Measurements from ENCODE around the gene GPR31. TPM values are rescaled to one million over a fixed set of nuclear protein-coding genes. Genes with fewer than 3 reads are reported as not detected.
"Not testable (repeated sequence)": the region's sequence is repeated elsewhere in the genome, so short reads cannot be mapped to it uniquely, and the experiment has no call there.

Gene GPR31, protein sequence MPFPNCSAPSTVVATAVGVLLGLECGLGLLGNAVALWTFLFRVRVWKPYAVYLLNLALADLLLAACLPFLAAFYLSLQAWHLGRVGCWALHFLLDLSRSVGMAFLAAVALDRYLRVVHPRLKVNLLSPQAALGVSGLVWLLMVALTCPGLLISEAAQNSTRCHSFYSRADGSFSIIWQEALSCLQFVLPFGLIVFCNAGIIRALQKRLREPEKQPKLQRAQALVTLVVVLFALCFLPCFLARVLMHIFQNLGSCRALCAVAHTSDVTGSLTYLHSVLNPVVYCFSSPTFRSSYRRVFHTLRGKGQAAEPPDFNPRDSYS
- total RNA-seq: not detected

DNA sequence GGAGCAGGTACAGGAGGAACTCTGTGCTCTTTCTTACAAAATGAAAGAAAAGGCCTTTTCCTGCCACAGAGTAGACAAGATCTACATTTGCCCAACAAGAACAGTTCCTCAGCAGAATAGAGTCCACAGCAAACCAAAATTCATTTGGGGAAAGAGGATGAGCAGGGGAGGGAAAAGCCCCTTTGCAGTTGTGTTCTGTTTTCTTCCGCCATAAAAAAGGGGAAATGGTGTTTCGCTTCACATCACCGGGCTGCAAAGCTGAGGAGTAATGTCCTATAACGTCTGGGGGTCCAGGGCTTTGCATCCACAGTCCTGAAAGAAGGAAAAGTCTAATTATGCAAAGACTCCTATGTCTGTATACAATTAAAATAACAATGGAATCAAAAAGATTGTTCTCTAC, at the start of gene GPR31:
Gene GPR31, minus strand, starts transcription at position 118 of the 400 bp plus-strand sequence. CDS start 149 bp downstream, outside the sequence.
- no peak for FAIRE-seq
- no peak for DNase-seq (ENCODE audit: low spot score in 2 of 2)

DNA sequence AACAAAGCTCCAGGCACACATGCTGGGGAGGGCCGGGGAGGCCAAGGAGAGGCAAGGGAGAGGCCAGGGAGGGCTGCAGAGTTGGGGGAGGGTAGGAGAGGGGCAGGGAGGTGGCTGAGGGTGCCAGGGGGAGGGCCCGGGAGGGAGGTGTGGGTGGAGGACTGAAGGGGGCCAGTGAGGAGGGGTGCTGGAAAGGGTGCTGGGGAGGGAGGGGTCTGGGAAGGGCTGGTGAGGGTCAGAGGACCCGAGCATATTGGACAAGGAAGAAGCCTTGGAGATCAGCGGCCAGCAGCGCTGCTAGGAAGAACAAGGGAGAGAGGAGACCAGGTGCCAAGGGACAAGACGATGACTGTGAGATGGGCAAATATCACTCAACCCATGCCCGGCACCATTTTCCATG, 49.7 kb upstream of the GPR31 start:
- no peak for FAIRE-seq
- no peak for DNase-seq (ENCODE audit: low spot score in 2 of 2)

DNA sequence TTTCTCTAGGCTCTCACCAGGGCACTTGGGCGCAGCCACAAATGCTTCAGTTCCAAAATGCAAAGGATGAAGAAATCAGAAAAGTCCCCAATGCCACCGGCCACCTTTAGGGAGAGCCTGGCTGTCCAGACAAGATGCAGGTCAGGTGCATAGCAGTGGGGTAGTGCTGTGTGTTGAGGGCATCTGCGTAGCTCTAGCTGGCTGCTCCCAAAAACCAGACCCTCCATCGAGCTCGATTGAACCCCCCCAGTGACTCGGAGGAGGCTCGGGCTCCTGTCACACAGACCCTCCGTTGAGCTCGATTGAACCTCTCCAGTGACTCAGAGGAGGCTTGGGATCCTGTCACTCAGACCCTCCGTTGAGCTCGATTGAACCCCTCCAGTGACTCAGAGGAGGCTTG, 47.5 kb upstream of the GPR31 start:
- DNase-seq (ENCODE audit: low spot score in 2 of 2); FAIRE-seq: not testable (repeated sequence)

DNA sequence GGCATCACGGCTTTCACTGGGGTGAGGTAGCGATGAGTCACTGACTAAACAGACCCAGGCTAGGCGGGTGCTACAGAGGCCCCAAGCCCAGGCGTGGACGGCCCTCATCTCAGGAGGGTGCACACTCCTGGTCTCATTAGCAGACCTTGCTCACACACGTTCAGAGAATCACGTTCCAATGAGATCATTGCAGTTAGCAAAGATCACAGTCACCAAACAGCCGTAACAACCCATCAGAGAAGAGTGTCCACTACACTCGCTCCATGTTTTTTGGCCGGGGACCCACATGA, 46.2 kb upstream of the GPR31 start:
- FAIRE-seq; DNase-seq (ENCODE audit: low spot score in 2 of 2): not testable (repeated sequence)

DNA sequence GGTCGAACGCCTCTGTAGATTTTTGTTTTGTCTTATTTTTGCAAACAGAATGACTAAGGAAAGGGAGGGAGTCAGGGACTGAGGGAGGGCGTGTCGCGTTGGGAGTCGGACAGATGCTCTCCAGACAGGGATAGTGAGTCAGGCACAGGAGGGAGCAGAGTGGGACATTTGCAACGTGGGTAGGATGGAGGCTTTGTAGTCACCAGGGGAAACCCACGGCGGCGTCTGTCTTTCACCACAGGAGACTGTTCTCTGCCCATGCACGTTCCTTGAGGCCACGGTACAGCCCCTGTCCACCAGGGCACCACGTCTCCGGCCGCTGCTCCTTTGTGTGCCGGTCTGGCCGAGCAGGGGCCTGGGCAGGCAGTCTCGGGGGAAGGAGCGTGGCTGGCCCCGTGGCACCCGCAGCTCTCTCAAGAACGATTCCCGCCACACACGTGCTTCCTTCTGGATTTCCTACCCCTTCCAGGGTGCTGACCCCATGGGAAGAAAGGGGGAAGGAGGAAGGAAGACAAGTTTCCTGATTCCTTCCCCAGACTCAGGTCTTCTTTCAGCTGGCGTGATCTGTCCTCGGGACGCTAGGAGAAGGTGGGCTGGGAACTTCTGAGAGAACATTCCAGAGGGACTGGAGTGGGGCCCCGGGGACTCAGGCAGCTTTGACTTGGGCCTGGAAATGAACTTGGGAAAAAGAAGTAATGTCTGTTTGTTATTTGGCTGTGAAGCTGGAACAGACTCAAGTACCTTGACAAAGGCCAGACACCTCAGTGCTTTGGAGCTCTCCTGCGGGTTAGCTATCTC, 45.7 kb upstream of the GPR31 start:
- FAIRE-seq; DNase-seq (ENCODE audit: low spot score in 2 of 2): not testable (repeated sequence)

DNA sequence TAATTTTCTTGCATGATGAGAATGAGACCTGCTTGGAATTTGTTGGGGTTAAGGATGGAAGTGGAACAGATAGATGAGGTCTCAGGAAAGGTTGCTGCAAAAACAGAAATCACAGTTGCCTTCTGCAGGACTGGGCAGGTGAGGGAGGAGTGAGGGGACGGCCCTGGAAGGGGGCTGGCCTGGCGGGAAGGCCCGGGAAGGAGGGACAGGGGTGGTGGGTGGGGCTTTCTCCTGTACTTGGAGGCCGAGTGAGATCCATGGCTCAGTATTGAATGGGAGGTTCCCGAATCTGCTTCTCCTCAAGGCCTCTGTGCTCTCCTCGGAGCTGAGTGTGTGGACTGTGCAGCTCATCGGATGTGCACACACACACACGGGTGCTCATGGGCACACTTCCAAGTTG, 44.8 kb upstream of the GPR31 start:
- FAIRE-seq; DNase-seq (ENCODE audit: low spot score in 2 of 2): not testable (repeated sequence)

DNA sequence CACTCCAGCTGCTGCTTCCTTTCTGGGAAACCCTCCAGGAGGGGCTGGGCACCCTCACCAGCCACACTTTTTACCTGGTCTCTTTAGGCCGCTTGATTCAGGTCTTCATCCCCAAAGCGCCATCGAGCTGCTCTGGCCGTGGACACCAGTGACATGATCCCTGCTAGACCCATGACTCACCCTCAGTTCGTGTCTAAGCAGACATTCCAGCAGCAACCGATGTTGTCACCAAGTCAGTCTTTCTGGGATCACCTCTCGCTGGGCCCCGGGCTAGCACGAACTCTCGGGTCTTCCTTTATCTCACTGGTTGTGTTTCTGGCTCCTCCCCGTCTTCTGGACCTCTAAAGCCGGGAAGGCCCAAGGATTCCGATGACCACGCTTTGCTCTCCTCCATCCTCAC, 43.0 kb upstream of the GPR31 start:
- DNase-seq (ENCODE audit: low spot score in 2 of 2) (no peak), FAIRE-seq (no peak)

DNA sequence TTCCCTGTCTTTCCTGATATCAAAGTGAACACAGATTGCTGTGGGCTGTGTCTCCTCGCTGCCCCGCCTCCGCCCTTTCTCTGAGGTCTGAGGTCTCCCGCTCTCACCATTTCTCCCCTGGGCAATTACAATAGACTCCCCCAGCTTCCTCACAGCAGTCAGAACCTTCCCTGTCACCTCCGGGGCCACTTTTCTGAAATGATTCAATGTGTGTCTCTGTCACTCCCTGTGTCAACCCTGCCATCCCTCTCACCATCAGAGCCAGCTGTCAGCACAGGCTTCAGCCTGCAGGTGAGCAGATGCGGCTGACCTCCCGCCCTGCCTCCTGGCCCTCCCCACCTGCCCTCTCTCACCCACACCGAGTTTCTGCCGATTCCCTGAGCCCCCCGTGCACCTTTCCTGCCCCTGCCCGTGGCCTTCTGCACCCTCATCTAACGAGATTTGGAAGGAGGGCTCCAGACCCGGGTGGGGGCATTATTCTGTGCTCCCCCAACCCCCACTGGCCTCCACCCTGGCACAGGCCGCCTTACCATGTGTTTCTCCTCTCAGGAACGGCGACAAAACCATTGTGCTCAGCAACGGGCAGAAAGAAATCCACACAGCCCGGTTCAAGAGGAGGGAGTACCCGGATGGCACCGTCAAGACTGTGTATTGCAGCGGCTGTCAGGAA, 38.3 kb upstream of the GPR31 start:
- not testable (repeated sequence) for FAIRE-seq; DNase-seq (ENCODE audit: low spot score in 2 of 2)

DNA sequence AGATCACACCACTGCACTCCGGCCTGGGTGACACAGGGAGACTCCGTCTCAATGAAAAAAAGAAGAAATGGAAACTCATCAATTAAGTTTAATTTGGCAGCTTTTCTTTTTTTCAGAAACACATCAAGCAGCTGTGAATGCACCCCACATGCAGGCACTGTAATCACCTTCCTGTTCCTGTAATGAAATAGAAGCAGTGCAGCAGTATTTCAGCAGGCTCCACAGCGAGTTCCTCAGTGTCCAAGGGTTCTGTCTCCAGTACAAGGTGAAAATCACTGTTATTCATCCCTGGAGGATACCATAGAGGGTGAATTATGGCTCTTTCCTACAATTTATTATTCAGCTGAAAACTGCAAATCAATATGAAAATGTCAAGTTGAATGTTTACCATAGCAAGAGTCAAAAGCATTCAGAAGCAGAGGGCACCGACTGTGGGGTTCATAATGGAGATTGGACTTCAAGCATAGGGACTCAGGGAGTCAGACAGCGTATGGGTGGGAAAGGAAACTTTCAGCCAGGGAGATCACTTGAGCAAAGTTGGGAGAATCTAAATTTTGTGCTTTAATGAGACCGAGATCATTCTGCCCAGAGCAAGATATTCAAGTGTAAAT, 35.8 kb upstream of the GPR31 start:
- FAIRE-seq: not testable (repeated sequence)

DNA sequence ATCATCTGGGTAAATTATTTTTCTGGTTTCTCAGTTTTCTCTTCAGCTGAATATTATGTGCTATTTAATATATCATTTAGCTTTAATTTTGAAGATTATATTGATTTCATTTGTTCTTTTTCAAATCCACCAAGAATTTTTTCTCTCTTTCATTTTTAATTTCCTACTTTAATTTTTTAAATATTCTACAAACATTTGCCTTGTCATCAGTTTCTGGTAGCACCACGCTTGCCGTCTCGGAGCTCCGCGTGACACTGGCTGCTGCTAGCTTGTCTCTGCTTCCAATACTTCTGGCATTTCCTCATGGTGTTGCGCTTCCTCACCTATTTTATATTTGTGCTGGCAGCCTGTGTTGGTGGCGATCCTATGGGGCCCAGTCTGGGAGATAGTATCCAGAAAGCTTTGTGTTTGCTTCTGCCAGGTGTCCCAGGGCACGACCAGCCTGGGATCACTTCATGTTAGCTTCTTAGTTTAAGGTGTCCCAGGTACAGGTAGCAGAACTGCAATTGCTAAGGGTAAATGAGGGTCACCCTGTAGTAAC, 33.3 kb upstream of the GPR31 start:
- FAIRE-seq; DNase-seq (ENCODE audit: low spot score in 2 of 2): not testable (repeated sequence)

More for the DNA sequence above, 35.8 kb upstream of the GPR31 start:
- not testable (repeated sequence) for DNase-seq (ENCODE audit: low spot score in 2 of 2)

DNA sequence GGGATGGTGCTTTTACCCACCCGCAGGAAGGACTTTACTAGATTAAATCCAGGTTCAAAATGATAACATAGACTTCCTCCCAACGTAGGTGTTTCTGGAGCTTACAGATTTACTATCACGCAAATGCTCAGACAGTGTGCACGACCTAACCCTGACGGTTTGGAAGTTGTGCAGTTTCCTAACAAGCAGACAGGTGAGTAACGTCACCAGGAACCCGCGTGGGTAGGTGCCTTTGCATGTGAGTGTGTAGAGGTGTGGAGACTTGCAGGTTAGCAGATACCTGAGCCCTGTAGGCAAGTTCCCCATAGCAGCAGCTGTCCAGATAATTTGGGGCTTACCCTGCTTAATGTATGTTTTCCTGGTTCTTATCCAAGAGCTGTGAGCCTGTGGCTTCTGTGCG, 29.5 kb upstream of the GPR31 start:
- FAIRE-seq; DNase-seq (ENCODE audit: low spot score in 2 of 2): not testable (repeated sequence)

DNA sequence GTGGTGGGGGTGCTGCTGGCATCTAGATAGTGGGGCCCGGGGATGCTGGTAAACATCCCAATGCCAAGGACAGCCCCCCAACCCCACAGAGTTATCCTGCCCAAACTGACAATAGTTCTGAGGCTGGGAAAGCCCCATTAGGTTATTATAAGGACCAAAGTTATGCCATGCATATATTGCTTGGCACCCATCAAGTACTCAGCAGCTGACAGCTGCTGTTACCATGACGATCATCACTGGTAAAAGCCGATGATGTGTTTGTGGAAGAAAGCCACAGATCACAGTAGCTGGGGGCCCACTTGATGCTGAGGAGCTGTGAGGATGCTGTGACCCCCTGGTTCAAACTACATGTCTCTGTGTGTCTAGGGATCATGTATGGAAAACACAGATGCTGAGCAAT, 27.3 kb upstream of the GPR31 start:
- not testable (repeated sequence) for DNase-seq (ENCODE audit: low spot score in 2 of 2); FAIRE-seq

DNA sequence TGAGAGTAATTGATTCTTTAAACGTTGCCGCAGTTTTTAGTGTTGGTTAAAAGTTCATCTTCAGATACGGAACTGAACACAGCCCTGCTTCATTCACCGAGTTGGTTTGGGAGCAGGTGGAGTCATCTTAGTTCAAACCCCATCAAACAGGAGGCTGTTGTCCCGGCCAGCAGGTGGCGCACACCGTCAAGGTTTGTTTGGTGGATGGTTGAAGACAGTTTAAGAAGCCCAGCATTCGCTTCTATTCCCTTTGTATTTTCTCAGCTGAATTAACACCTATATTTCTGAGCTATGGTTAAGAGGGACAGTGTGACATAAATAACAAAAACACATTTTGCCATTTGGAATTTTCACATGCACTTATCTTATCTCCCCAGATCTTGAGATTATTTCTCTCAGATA, 25.1 kb upstream of the GPR31 start:
- DNase-seq (ENCODE audit: low spot score in 2 of 2): not testable (repeated sequence)
- peak; percentile 95 for FAIRE-seq

DNA sequence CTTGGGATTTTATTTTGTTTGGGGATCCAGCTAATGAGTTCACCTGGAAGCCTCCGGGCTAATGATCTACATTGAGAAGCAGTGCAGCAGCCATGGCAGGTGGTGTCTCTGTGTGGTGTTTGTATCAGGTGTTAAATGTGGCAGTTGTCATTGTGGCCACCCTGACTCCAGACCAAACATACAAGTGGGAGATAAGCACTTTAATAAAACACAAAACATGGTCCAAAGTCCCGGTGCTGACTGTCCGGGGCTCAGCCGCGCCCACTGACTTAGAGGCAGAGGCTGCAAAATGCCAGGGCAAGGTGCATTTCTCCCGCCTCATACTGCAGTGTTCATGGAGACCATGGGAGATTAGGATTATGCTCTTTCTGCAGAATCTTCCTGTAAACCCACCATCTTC, 23.6 kb upstream of the GPR31 start:
- DNase-seq (ENCODE audit: low spot score in 2 of 2); FAIRE-seq: not testable (repeated sequence)

DNA sequence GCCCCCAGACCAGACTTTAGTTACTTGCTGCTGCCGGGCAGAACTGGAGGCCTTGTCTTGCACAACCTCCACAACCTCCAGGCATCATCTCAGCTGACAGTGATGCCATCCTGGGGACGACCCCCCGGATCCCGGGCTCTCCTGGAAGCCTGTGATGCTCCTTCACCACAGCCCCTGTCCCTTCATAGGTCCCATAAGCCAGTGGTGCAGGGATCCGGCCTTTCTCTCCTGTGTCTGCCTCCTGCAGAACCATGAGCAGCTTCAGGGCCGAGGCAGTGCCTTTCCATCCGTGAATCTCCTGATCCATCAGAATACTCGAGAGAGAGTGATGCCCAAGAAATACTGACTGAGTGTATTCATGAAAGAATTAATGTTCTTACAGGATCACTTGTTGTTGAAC, 22.3 kb upstream of the GPR31 start:
- FAIRE-seq; DNase-seq (ENCODE audit: low spot score in 2 of 2): not testable (repeated sequence)

DNA sequence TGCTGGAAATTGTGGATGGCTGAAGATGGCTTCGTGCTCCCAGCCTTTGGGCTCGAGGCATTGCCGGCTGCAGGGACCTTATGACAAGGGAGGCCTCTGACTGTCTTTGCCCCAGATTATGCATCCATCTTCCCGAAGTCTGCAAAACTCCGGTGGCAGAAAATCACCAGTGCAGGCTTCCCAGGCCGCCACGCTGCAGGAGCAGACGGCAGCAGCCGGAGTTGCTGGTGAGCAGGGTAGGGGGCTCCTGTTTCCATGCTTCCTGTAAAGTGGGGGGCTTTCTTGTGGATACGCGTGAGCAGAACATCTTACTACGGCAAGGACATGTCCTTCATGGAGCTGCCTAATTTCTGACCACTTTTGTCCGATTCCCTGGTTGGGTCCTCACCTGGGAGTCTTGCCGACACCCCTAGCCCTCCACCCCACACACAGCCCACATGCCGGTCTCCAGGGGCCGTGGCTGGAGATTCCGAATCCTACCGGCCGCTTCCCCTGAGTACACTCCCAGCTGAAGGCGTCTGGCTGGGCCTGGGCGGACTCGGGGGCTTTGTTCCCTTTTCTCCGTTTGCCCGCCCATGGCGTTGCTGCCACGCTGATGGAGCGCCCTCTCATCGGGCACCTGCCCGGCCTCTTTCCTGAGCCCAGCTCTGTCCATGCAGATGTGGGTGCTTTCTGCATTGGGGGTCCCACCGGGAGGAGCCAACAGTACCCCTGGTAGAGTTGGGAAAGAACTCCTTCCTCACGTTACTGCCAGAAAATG, 21.3 kb upstream of the GPR31 start:
- DNase-seq (ENCODE audit: low spot score in 2 of 2); FAIRE-seq: not testable (repeated sequence)

DNA sequence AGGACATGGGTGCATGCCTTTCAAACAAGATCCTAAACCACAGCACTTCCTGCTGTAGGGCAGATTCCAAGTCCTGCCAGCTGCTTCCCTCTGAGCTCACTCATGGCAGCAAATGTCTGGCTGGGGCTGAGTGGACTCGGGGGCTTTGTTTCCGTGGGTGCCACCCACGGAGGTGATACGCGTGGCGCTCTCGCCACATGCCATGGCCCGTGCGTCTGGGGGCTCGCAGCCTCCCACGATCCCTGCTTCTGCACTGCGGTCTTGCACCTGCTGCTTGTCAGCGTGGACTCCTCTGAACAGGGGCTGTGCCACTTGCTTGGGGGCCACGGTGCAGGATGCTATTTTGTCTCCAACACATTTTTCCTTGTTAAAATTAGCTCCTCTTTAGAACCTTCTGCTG, 19.5 kb upstream of the GPR31 start:
- not testable (repeated sequence) for FAIRE-seq; DNase-seq (ENCODE audit: low spot score in 2 of 2)

DNA sequence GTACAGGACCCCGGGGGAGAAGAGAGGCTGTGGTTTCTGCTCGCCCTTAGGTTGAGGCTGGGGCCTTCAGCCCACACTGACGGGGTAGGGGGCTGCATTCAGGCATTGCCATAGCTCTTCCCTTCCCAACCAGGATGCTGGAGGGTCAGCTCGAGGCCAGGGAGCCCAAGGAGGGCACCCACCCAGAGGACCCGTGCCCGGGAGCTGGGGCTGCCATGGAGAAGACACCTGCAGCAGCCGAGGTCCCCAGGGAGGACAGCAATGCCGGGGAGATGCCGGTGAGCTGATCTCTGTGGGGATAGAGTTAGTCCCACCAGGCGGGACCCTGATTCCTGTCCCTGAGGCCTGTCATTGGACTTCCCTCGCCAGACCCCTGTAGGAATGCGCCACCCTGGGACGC, 14.2 kb upstream of the GPR31 start:
- not testable (repeated sequence) for DNase-seq (ENCODE audit: low spot score in 2 of 2); FAIRE-seq

DNA sequence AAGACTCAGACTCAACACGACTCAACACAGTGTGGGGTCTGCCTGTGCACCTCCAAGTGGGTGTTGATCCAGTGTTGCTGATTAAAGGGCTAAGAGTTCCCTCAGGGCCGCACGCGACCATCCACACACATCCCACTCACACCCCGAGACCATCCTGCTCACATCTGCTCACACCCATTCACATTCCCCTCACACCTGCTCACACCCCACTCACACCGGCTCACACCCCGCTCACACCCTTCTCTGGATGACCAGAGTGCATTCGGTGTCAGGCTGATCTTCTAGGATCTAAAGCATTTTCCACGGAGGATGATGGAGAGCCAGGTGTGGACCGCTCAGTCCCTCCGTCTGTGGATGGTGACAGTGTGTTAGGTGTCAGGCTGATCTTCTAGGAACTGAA, 13.5 kb upstream of the GPR31 start:
- not testable (repeated sequence) for FAIRE-seq; DNase-seq (ENCODE audit: low spot score in 2 of 2)

Measured in frontal cortex (tissue), 4 donors.